ENCODE results near the gene RAB11FIP4.

RAB11FIP4 gene

GRCh38 chr17:31387438-31387837, 4.0 kb upstream of the RAB11FIP4 start:
- DNase-seq (ENCODE audit: low spot score): peak; percentile 39

DNA sequence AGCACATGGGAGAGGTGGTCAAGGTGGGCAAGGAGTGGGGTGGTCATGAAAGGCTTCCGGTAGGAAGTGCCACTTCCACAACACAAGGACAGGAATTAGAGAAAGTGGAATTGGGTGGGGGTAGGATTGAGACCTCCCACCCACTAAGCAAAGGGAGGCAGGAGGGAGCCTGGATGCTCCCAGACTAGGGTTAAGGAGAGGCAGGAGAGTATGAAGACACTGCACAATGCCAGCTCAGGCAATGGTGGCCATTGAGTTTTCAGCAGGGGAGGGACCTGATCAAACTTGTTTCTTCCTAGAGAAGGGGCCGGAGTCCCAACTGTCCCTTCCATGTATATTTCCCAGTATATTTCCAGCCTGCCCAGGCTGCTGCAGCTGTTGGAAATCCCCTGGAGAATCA, 3.1 kb upstream of the RAB11FIP4 start:
- no peak for DNase-seq (ENCODE audit: low spot score)

GRCh38 chr17:31388770-31389656, 2.5 kb upstream of the RAB11FIP4 start:
- peak; percentile 80 for DNase-seq (ENCODE audit: low spot score)

- peak; percentile 51 for DNase-seq (ENCODE audit: low spot score)
Measured at GRCh38 chr17:31389657-31390381, 1.7 kb upstream of the RAB11FIP4 start.

GRCh38 chr17:31390426-31390747, 1.1 kb upstream of the RAB11FIP4 start:
- peak; percentile 60 for DNase-seq (ENCODE audit: low spot score)

- peak; percentile 74 for DNase-seq (ENCODE audit: low spot score)
Measured at GRCh38 chr17:31390748-31391495, 553 bp upstream of the RAB11FIP4 start.

DNA sequence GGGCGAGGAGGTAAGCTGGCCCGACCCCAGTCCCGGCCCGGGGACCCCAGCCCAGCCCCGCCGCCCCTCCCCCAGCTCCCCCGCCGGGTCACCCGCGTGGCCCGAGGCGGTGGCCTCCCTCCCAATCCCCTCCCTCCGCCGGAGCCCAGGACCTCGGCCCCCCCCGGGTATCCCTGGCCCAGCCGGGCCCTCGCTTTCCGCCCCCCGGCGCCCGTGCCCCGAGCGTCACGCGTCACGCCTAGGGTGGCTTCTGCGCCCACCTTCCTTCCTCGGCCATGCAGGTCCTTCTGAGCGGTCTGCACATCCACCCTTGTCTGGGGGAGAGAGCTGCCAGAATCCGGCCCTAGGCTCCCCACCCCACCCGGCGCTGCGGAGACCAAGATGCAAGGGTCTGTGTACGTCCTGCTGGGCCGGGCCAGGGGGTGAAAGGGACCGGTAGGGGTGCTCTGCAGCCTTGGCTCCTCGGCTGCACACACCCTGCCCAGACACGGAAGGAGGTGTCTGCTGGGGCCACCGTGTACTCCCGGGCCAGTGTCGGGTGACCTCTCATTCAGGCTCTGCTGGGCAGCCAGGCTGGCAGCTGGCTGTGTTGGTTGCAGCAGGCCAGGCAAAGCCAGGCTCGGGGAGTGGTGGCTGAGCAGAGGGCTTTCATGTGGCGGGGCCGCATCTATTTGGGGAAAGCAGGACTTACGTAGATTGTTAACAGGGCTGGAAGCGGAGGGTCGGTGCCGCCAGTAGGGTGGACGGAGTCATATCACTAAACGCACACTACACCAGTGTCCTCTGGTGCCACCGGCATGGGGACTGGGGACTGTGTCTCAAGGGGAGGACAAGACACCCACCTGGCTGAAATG, 754 bp downstream of the RAB11FIP4 start:
- peak; percentile 65 for DNase-seq (ENCODE audit: low spot score)

GRCh38 chr17:31392856-31393748, 1.6 kb downstream of the RAB11FIP4 start:
- peak; percentile 52 for DNase-seq (ENCODE audit: low spot score)

DNA sequence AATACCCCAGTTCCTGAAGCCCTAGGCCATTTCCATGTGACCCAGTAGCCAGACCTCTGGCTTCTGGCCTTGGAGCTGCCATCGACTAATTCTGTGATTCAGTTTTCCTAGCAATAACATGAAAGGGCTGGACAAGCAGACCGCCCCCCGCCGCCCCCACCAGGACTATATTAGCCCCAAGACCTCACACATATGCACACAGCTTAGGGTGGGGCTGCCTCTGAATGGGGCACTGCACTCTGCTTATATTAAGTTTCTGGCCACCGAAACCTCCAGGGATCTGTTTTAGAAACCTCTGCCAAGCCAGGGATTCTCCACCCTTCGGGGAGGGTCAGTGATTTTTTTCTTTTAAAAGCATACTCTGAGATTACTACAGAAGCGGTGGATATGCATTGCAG, 2.3 kb downstream of the RAB11FIP4 start:
- DNase-seq (ENCODE audit: low spot score): no peak

- DNase-seq (ENCODE audit: low spot score): peak; percentile 88
Measured at GRCh38 chr17:31394544-31394943, 3.1 kb downstream of the RAB11FIP4 start.

- no peak for DNase-seq (ENCODE audit: low spot score)
Measured at GRCh38 chr17:31397256-31397939, 5.9 kb downstream of the RAB11FIP4 start.

GRCh38 chr17:31398381-31399311, 7.2 kb downstream of the RAB11FIP4 start:
- DNase-seq (ENCODE audit: low spot score): peak; percentile 42

- peak; percentile 47 for DNase-seq (ENCODE audit: low spot score)
Measured at GRCh38 chr17:31400481-31400950, 9.0 kb downstream of the RAB11FIP4 start.

DNA sequence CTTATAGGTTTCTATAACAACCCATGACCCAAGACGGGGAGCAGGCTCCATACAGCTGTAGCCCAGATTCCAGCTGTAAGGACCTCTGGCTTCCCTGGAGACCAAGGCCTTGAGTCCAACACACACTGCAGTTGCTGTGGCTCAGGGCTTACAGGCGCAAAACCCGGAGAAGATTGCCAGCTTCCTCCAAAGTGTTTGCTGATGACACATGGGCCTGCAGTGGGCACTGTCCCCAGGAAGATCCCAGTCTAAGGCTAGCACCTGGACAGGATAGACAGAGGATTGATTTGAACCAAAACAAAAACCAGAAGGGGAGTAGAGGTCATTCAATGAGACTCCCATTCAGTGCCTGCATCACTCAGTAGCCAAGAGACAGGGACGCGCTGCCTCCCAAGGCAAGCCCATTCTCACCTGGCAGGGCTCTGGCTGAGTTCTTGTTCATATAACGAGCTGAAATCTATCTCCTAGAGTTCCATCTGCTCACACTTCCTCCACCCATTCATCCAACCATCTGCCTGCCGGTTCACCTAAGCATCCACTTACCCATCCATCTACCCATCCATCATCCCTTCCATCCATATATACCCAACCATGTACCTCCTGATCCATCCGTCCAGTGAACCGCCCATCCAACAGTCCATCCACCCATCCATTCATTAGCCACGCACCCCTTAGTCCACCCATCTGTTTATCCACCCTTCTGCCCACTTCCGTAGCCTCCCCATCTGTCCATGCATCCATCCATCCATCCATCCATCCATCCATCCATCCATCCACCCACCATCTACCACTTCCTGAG, 10.2 kb downstream of the RAB11FIP4 start:
- DNase-seq (ENCODE audit: low spot score): no peak

GRCh38 chr17:31404028-31404949, 12.8 kb downstream of the RAB11FIP4 start:
- DNase-seq (ENCODE audit: low spot score): no peak

GRCh38 chr17:31405890-31406371, 14.5 kb downstream of the RAB11FIP4 start:
- no peak for DNase-seq (ENCODE audit: low spot score)

DNA sequence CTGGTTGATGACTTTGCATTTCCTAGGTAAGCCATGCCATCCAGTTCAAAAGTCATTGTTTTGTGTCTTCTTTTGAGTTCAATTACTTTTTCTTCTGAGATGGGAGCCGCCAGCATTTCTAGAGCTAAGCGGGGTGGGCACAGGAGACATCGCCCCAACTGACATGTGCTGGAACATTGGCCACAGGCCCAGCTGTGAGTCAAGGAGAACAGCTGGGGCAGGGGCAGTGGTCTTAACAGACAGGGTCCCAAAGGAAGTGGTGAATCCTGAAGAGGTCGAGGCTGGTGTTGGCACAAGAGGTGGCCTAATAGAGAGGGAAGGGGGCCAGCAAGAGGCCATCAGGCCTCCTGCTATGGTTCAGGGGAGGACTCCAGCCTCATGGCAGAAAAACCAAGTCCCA, 17.1 kb downstream of the RAB11FIP4 start:
- DNase-seq (ENCODE audit: low spot score): no peak
